ENCODE data around the gene WEE2. TPM values are rescaled to one million over a fixed set of nuclear protein-coding genes. Genes with fewer than 3 reads are reported as not detected.
A peak's percentile ranks its signal among the peaks of the same experiment; 100 is the strongest.

Gene WEE2
- total and polyA plus RNA-seq, 4 donors = not detected

GRCh38 chr7:141685285-141686023, 22.7 kb upstream of the WEE2 start:
- WGBS, 2 donors = 81 to 89% methylated on average over 27 of the region's 27 CpGs
- H3K4me1 ChIP-seq (ENCODE audit: control insufficient read depth in 5 of 5, insufficient read depth in 5 of 5, low read length in 5 of 5) = peaks cover 0 to 22% (median 5%) of the 10 kb centered on the region in 5 donors
- H3K9me3 ChIP-seq (ENCODE audit: control insufficient read depth in 4 of 4, insufficient read depth in 3 of 4, low read length in 3 of 4) = no peaks in the 10 kb centered on the region
- TF ChIP-seq CTCF (IDR thresholded peaks at IDR 0.05; ENCODE audit: control extremely low read depth, extremely low read depth) = no peak
- H3K4me3 ChIP-seq = no peak overlapping the region
- H3K27me3 ChIP-seq (ENCODE audit: control insufficient read depth in 3 of 3, insufficient read depth in 3 of 3, low read length in 2 of 3) = no peaks in the 10 kb centered on the region
- peaks cover 10 to 18% (median 16%) of the 10 kb centered on the region in 4 donors for H3K36me3 ChIP-seq (ENCODE audit: control insufficient read depth in 4 of 4, insufficient read depth in 4 of 4, low read length in 4 of 4)
- H3K27ac ChIP-seq (ENCODE audit: low read depth in 1 of 2, low read length in 1 of 2) = peak overlapping the region in 1 of 2 donors; percentile 5
- ATAC-seq (ENCODE audit: insufficient read depth, low FRiP score) (peak; percentile 27), DNase-seq (peak; percentile 88 to 97 (median 96))
- peak overlapping the region in 1 of 2 donors; percentile 59 for H3K9ac ChIP-seq (ENCODE audit: insufficient read depth in 1 of 2, low read length in 2 of 2)

- 79 to 89% methylated on average over 3 of the region's 3 CpGs for WGBS, 2 donors
- H3K27me3 ChIP-seq (ENCODE audit: control insufficient read depth in 3 of 3, insufficient read depth in 3 of 3, low read length in 2 of 3) = no peaks in the 10 kb centered on the region
- no peak overlapping the region for H3K9ac ChIP-seq (ENCODE audit: insufficient read depth in 1 of 2, low read length in 2 of 2)
- peaks cover 10 to 16% (median 13%) of the 10 kb centered on the region in 4 donors for H3K36me3 ChIP-seq (ENCODE audit: control insufficient read depth in 4 of 4, insufficient read depth in 4 of 4, low read length in 4 of 4)
- H3K4me1 ChIP-seq (ENCODE audit: control insufficient read depth in 5 of 5, insufficient read depth in 5 of 5, low read length in 5 of 5) = peaks cover 0 to 22% (median 5%) of the 10 kb centered on the region in 5 donors
- H3K9me3 ChIP-seq (ENCODE audit: control insufficient read depth in 4 of 4, insufficient read depth in 3 of 4, low read length in 3 of 4) = no peaks in the 10 kb centered on the region
- DNase-seq (no peak), ATAC-seq (ENCODE audit: insufficient read depth, low FRiP score) (no peak)
- H3K27ac ChIP-seq (ENCODE audit: low read depth in 1 of 2, low read length in 1 of 2) = no peak overlapping the region
- no peak overlapping the region for H3K4me3 ChIP-seq
- no peak for TF ChIP-seq CTCF (IDR thresholded peaks at IDR 0.05; ENCODE audit: control extremely low read depth, extremely low read depth)
Measured at GRCh38 chr7:141686074-141686473, 22.1 kb upstream of the WEE2 start.

GRCh38 chr7:141686670-141687069, 21.5 kb upstream of the WEE2 start:
- H3K4me3 ChIP-seq = no peak overlapping the region
- H3K36me3 ChIP-seq (ENCODE audit: control insufficient read depth in 4 of 4, insufficient read depth in 4 of 4, low read length in 4 of 4) = peaks cover 9 to 14% (median 10%) of the 10 kb centered on the region in 4 donors
- H3K27ac ChIP-seq (ENCODE audit: low read depth in 1 of 2, low read length in 1 of 2) = peak overlapping the region in 1 of 2 donors; percentile 47
- no peaks in the 10 kb centered on the region for H3K9me3 ChIP-seq (ENCODE audit: control insufficient read depth in 4 of 4, insufficient read depth in 3 of 4, low read length in 3 of 4)
- peaks cover 0 to 22% (median 5%) of the 10 kb centered on the region in 5 donors for H3K4me1 ChIP-seq (ENCODE audit: control insufficient read depth in 5 of 5, insufficient read depth in 5 of 5, low read length in 5 of 5)
- no peak for ATAC-seq (ENCODE audit: insufficient read depth, low FRiP score)
- WGBS, 2 donors = 85 to 92% methylated on average over 6 of the region's 6 CpGs
- DNase-seq = no peak
- no peak for TF ChIP-seq CTCF (IDR thresholded peaks at IDR 0.05; ENCODE audit: control extremely low read depth, extremely low read depth)
- H3K27me3 ChIP-seq (ENCODE audit: control insufficient read depth in 3 of 3, insufficient read depth in 3 of 3, low read length in 2 of 3) = no peaks in the 10 kb centered on the region
- no peak overlapping the region for H3K9ac ChIP-seq (ENCODE audit: insufficient read depth in 1 of 2, low read length in 2 of 2)
